GM19240 (cell line): Measurements from ENCODE around the gene P2RY8.

Experiments
- DNase-seq: peaks from one replicate; pipeline ENCODE4 v3.0.0; 2011; ENCODE audit warnings: low spot score; ENCODE audit not compliant: insufficient read length

The P2RY8 gene

GRCh38 chrX:1419545-1420355, 117.2 kb downstream of the P2RY8 start:
- DNase-seq: no peak

GRCh38 chrX:1418901-1419544, 118.0 kb downstream of the P2RY8 start:
- no peak for DNase-seq

- no peak for DNase-seq
These were observed 118.8 kb downstream of the P2RY8 start for GRCh38 chrX:1417921-1418771.

- DNase-seq: no peak
These were observed 119.8 kb downstream of the P2RY8 start for GRCh38 chrX:1416965-1417760.

GRCh38 chrX:1416327-1416784, 120.6 kb downstream of the P2RY8 start:
- DNase-seq: no peak
